Measurements from ENCODE around the gene AGPAT2. TPM values are rescaled to one million over a fixed set of nuclear protein-coding genes. Genes with fewer than 3 reads are reported as not detected.

The AGPAT2 gene
- total RNA-seq, 1 donor from 2014 or later: 30.8 TPM

GRCh38 chr9:136722093-136722968, 35.1 kb upstream of the AGPAT2 start:
- no peak overlapping the region for H3K4me3 Mint-ChIP-seq (ENCODE audit: unreplicated experiment)
- Histone ChIP-seq H3K4me2 (ENCODE audit: low read length) (no peak overlapping the region), H3K4me1 (ENCODE audit: insufficient read depth, low read length) (peaks cover 37% of the 10 kb centered on the region), H3K27me3 (ENCODE audit: insufficient read depth, low read length) (no peaks in the 10 kb centered on the region), H3K9ac (ENCODE audit: low read length) (no peak overlapping the region), H4K20me1 (ENCODE audit: insufficient read depth, low read length) (peaks cover 67% of the 10 kb centered on the region), H3K79me2 (ENCODE audit: insufficient read depth, low read length) (peaks cover 39% of the 10 kb centered on the region), H3K9me3 (ENCODE audit: insufficient read depth, low read depth, low read length) (no peaks in the 10 kb centered on the region), H3K4me3 (ENCODE audit: insufficient read depth, low read depth, low read length) (no peak overlapping the region), H3K27ac (ENCODE audit: low read depth, low read length) (no peak overlapping the region), H3K36me3 (ENCODE audit: insufficient read depth, low read length) (peaks cover 22% of the 10 kb centered on the region), H2AFZ (ENCODE audit: low read depth, low read length) (no peak overlapping the region)
- no peak overlapping the region for H3K27ac Mint-ChIP-seq (ENCODE audit: unreplicated experiment)
- H3K27me3 Mint-ChIP-seq (ENCODE audit: low read depth, unreplicated experiment): no peaks in the 10 kb centered on the region
- DNase-seq (ENCODE audit: low read depth): no peak
- no peak for FAIRE-seq
- no peak for TF ChIP-seq EZH2 (IDR thresholded peaks at IDR 0.05; ENCODE audit: insufficient read depth, low read length)
- TF ChIP-seq, protein P1, sequence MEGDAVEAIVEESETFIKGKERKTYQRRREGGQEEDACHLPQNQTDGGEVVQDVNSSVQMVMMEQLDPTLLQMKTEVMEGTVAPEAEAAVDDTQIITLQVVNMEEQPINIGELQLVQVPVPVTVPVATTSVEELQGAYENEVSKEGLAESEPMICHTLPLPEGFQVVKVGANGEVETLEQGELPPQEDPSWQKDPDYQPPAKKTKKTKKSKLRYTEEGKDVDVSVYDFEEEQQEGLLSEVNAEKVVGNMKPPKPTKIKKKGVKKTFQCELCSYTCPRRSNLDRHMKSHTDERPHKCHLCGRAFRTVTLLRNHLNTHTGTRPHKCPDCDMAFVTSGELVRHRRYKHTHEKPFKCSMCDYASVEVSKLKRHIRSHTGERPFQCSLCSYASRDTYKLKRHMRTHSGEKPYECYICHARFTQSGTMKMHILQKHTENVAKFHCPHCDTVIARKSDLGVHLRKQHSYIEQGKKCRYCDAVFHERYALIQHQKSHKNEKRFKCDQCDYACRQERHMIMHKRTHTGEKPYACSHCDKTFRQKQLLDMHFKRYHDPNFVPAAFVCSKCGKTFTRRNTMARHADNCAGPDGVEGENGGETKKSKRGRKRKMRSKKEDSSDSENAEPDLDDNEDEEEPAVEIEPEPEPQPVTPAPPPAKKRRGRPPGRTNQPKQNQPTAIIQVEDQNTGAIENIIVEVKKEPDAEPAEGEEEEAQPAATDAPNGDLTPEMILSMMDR (IDR thresholded peaks at IDR 0.05; ENCODE audit: insufficient read depth, low read depth, low read length): no peak
- H3K4me1 Mint-ChIP-seq (ENCODE audit: low read depth, unreplicated experiment): peaks cover 15% of the 10 kb centered on the region
- H3K36me3 Mint-ChIP-seq (ENCODE audit: low read depth, unreplicated experiment): peaks cover 8% of the 10 kb centered on the region
- H3K9me3 Mint-ChIP-seq (ENCODE audit: unreplicated experiment): no peaks in the 10 kb centered on the region

- peaks cover 59% of the 10 kb centered on the region for H4K20me1 ChIP-seq (ENCODE audit: insufficient read depth, low read length)
- peaks cover 21% of the 10 kb centered on the region for H3K36me3 ChIP-seq (ENCODE audit: insufficient read depth, low read length)
- Mint-ChIP-seq H3K27ac (ENCODE audit: unreplicated experiment) (peak overlapping the region; percentile 29), H3K36me3 (ENCODE audit: low read depth, unreplicated experiment) (peaks cover 8% of the 10 kb centered on the region), H3K9me3 (ENCODE audit: unreplicated experiment) (no peaks in the 10 kb centered on the region), H3K4me3 (ENCODE audit: unreplicated experiment) (no peak overlapping the region), H3K27me3 (ENCODE audit: low read depth, unreplicated experiment) (no peaks in the 10 kb centered on the region), H3K4me1 (ENCODE audit: low read depth, unreplicated experiment) (peaks cover 13% of the 10 kb centered on the region)
- peak; percentile 80 for DNase-seq (ENCODE audit: low read depth)
- H3K4me1 ChIP-seq (ENCODE audit: insufficient read depth, low read length): peaks cover 32% of the 10 kb centered on the region
- no peak overlapping the region for H2AFZ ChIP-seq (ENCODE audit: low read depth, low read length)
- H3K79me2 ChIP-seq (ENCODE audit: insufficient read depth, low read length): peaks cover 31% of the 10 kb centered on the region
- H3K27me3 ChIP-seq (ENCODE audit: insufficient read depth, low read length): no peaks in the 10 kb centered on the region
- no peak overlapping the region for H3K4me3 ChIP-seq (ENCODE audit: insufficient read depth, low read depth, low read length)
- FAIRE-seq: no peak
- peak overlapping the region; percentile 46 for H3K27ac ChIP-seq (ENCODE audit: low read depth, low read length)
- no peaks in the 10 kb centered on the region for H3K9me3 ChIP-seq (ENCODE audit: insufficient read depth, low read depth, low read length)
- peak overlapping the region; percentile 59 for H3K4me2 ChIP-seq (ENCODE audit: low read length)
- TF ChIP-seq EZH2 (IDR thresholded peaks at IDR 0.05; ENCODE audit: insufficient read depth, low read length): no peak
- TF ChIP-seq, protein P1 (IDR thresholded peaks at IDR 0.05; ENCODE audit: insufficient read depth, low read depth, low read length): no peak
- peak overlapping the region; percentile 17 for H3K9ac ChIP-seq (ENCODE audit: low read length)
These were observed 34.3 kb upstream of the AGPAT2 start for GRCh38 chr9:136721339-136722092.
